OCI-LY3 (cell line): ENCODE results near the gene JAZF1.

Source experiments
- H2AFZ ChIP-seq: fragments of 200-600, 300-600 bp; shearing (Covaris generic); 2 replicates; pipeline ENCODE4 v1.6.0; 2014; ENCODE audit warnings: antibody characterized with exemption, low read depth, low read length
- H3K27ac ChIP-seq: fragments of 200-600, 300-600 bp; sonication (generic); 2 replicates; pipeline ENCODE4 v1.5.1; 2014; ENCODE audit warnings: mild to moderate bottlenecking, low read length, moderate library complexity, mixed read lengths
- H3K27me3 ChIP-seq: fragments of 200-600, 300-600 bp; sonication (generic); 2 replicates; pipeline ENCODE4 v1.6.1; 2014; ENCODE audit warnings: low read depth, low read length, mixed read lengths
- H3K36me3 ChIP-seq: fragments of 200-600, 300-600 bp; sonication (generic); replicated peaks from 2 replicates; pipeline ENCODE3; 2014; ENCODE audit warnings: low read depth, low read length, mixed read lengths
- H3K4me1 ChIP-seq: fragments of 300-600, 200-600 bp; sonication (generic); 2 replicates; pipeline ENCODE4 v1.6.1; 2014; ENCODE audit warnings: low read length, mixed read lengths
- H3K4me2 ChIP-seq: fragments of 200-600, 300-600 bp; sonication (generic); 2 replicates; pipeline ENCODE4 v1.6.1; 2014; ENCODE audit warnings: low read length, mixed read lengths
- H3K4me3 ChIP-seq: fragments of 300-600, 200-600 bp; sonication (generic); 2 replicates; pipeline ENCODE4 v1.5.1; 2014; ENCODE audit warnings: antibody characterized with exemption, mild to moderate bottlenecking, low read length, moderate library complexity
- H3K79me2 ChIP-seq: fragments of 300-600, 200-600 bp; shearing (Covaris generic); 2 replicates; pipeline ENCODE4 v1.6.1; 2014; ENCODE audit warnings: mild to moderate bottlenecking, low read length, mixed read lengths
- H3K9ac ChIP-seq: fragments of 300-600, 200-600 bp; shearing (Covaris generic); 2 replicates; pipeline ENCODE4 v1.6.0; 2014; ENCODE audit warnings: mild to moderate bottlenecking, low read length, moderate library complexity
- H3K9me3 ChIP-seq: fragments of 200-600, 300-600 bp; shearing (Covaris generic); 2 replicates; pipeline ENCODE4 v1.6.1; 2014; ENCODE audit warnings: low read length, mixed read lengths; ENCODE audit not compliant: insufficient read depth
- H4K20me1 ChIP-seq: fragments of 200-600, 300-600 bp; sonication (generic); 2 replicates; pipeline ENCODE4 v1.6.1; 2016; ENCODE audit warnings: low read length, mixed read lengths; ENCODE audit not compliant: insufficient read depth
- EZH2phosphoT487 ChIP-seq: fragments of 200-600 bp; shearing (Covaris generic); IDR thresholded peaks from 2 replicates; pipeline ENCODE4 v1.6.1; 2018; ENCODE audit warnings: antibody characterized with exemption, mixed run types, low read depth
- TF ChIP-seq, protein P1 (sequence below): fragments of 200-600, 300-600 bp; sonication (generic); IDR thresholded peaks from 2 replicates; pipeline ENCODE4 v1.5.1; 2014; ENCODE audit warnings: antibody characterized with exemption, low read length, low read depth

The JAZF1 gene

GRCh38 chr7:28107960-28108359 lies 72.6 kb downstream of the JAZF1 start:
- no peak overlapping the region for H3K9ac ChIP-seq
- H3K27me3 ChIP-seq = no peaks in the 10 kb centered on the region
- no peak for TF ChIP-seq EZH2phosphoT487
- TF ChIP-seq, protein P1, sequence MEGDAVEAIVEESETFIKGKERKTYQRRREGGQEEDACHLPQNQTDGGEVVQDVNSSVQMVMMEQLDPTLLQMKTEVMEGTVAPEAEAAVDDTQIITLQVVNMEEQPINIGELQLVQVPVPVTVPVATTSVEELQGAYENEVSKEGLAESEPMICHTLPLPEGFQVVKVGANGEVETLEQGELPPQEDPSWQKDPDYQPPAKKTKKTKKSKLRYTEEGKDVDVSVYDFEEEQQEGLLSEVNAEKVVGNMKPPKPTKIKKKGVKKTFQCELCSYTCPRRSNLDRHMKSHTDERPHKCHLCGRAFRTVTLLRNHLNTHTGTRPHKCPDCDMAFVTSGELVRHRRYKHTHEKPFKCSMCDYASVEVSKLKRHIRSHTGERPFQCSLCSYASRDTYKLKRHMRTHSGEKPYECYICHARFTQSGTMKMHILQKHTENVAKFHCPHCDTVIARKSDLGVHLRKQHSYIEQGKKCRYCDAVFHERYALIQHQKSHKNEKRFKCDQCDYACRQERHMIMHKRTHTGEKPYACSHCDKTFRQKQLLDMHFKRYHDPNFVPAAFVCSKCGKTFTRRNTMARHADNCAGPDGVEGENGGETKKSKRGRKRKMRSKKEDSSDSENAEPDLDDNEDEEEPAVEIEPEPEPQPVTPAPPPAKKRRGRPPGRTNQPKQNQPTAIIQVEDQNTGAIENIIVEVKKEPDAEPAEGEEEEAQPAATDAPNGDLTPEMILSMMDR = no peak
- H2AFZ ChIP-seq = no peak overlapping the region
- H3K4me2 ChIP-seq = no peak overlapping the region
- H3K9me3 ChIP-seq = no peaks in the 10 kb centered on the region
- H4K20me1 ChIP-seq = peaks cover 2% of the 10 kb centered on the region; the same call in 1 of the 2 replicates
- H3K4me3 ChIP-seq = no peak overlapping the region
- no peaks in the 10 kb centered on the region for H3K79me2 ChIP-seq
- no peaks in the 10 kb centered on the region for H3K36me3 ChIP-seq
- H3K4me1 ChIP-seq = no peaks in the 10 kb centered on the region
- H3K27ac ChIP-seq = no peak overlapping the region

GRCh38 chr7:28106321-28106829 lies 74.2 kb downstream of the JAZF1 start:
- TF ChIP-seq, protein P1 = no peak
- no peak for TF ChIP-seq EZH2phosphoT487
- no peak overlapping the region for H3K4me3 ChIP-seq
- H3K4me1 ChIP-seq = no peaks in the 10 kb centered on the region
- no peak overlapping the region for H3K4me2 ChIP-seq
- peaks cover 2% of the 10 kb centered on the region; the same call in 1 of the 2 replicates for H4K20me1 ChIP-seq
- H3K27ac ChIP-seq = no peak overlapping the region
- H3K9ac ChIP-seq = no peak overlapping the region
- H3K27me3 ChIP-seq = no peaks in the 10 kb centered on the region
- H2AFZ ChIP-seq = no peak overlapping the region
- no peaks in the 10 kb centered on the region for H3K79me2 ChIP-seq
- no peaks in the 10 kb centered on the region for H3K36me3 ChIP-seq
- H3K9me3 ChIP-seq = no peaks in the 10 kb centered on the region

- H3K79me2 ChIP-seq = no peaks in the 10 kb centered on the region
- no peak for TF ChIP-seq EZH2phosphoT487
- TF ChIP-seq, protein P1 = no peak
Observed at GRCh38 chr7:28105234-28105633, 75.4 kb downstream of the JAZF1 start.

DNA sequence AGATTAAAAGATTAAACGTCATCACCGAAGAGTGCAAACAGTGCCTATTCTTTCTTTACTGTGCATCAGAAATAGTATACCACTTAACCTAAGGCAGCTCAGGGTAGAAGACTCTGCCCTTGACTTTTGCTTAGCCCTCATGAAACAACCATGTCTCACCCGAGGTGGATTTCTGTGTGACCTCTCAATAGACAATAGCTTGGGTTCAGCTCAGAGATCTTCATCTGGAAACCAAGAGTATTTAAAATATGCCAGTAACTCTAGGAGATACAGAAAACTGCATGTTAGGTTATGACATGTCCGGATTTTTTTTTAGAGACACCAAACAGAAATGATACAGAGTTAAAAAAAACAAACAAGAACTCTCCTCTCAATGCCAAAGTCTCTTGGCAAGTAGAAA lies 75.8 kb downstream of the JAZF1 start:
- Histone ChIP-seq H3K4me2 (no peak overlapping the region), H3K4me3 (no peak overlapping the region), H3K4me1 (no peaks in the 10 kb centered on the region), H3K27me3 (no peaks in the 10 kb centered on the region), H4K20me1 (peaks cover 2% of the 10 kb centered on the region; the same call in 1 of the 2 replicates), H3K27ac (no peak overlapping the region), H3K36me3 (no peaks in the 10 kb centered on the region), H3K9me3 (no peaks in the 10 kb centered on the region), H3K79me2 (no peaks in the 10 kb centered on the region), H3K9ac (no peak overlapping the region), H2AFZ (no peak overlapping the region)
- no peak for TF ChIP-seq EZH2phosphoT487
- TF ChIP-seq, protein P1 = no peak

More at GRCh38 chr7:28105234-28105633, 75.4 kb downstream of the JAZF1 start:
- Histone ChIP-seq H3K4me1 (no peaks in the 10 kb centered on the region), H3K27ac (no peak overlapping the region), H3K36me3 (no peaks in the 10 kb centered on the region), H4K20me1 (peaks cover 2% of the 10 kb centered on the region; the same call in 1 of the 2 replicates), H3K4me2 (no peak overlapping the region), H3K9ac (no peak overlapping the region), H3K27me3 (no peaks in the 10 kb centered on the region), H3K4me3 (no peak overlapping the region), H2AFZ (no peak overlapping the region), H3K9me3 (no peaks in the 10 kb centered on the region)
